Liver (tissue), 3 donors: ENCODE measurements around the gene RASL11B.

Source experiments
- CTCF ChIP-seq: fragments of 150-350 bp; IDR thresholded peaks from 2 replicates; pipeline ENCODE4 v1.5.1; 2017; ENCODE audit warnings: improper control_type of control experiment, low read depth, low read length; ENCODE audit not compliant: missing input control
- EGR1 ChIP-seq, 2 donors: IDR thresholded peaks; 2 replicates each; pipeline ENCODE4 v1.6.1; 2016 to 2018; ENCODE audit warnings: antibody characterized with exemption in 2 of 2, low read depth in 2 of 2
- GABPA ChIP-seq, 2 donors: IDR thresholded peaks in 1 of 2; conservative IDR thresholded peaks in 1 of 2; 2 replicates each; pipeline ENCODE4 v1.6.1; 2016; ENCODE audit warnings: antibody characterized with exemption in 2 of 2, mild to moderate bottlenecking in 1 of 2, moderate library complexity in 1 of 2
- RXRA ChIP-seq, 2 donors: IDR thresholded peaks; 2 replicates each; pipeline ENCODE4 v1.6.1; 2017 to 2018; ENCODE audit warnings: antibody characterized with exemption in 2 of 2, mild to moderate bottlenecking in 1 of 2
- TAF1 ChIP-seq: conservative IDR thresholded peaks from 2 replicates; pipeline ENCODE4 v1.6.1; 2016; ENCODE audit warnings: antibody characterized with exemption, mild to moderate bottlenecking
- donor health status: healthy.
- donor health status: healthy.

GRCh38 chr4:52904421-52904820, 42.3 kb downstream of the RASL11B start:
- TF ChIP-seq CTCF (no peak), EGR1 (IDR thresholded peaks at IDR 0.05; ENCODE audit: low read depth in 2 of 2) (no peak), GABPA (IDR thresholded peaks at IDR 0.05 in 1 of 2, conservative IDR thresholded peaks at IDR 0.05 in 1 of 2) (no peak), RXRA (IDR thresholded peaks at IDR 0.05) (no peak), TAF1 (no peak)
